ENCODE results near the gene GCC2. TPM values are rescaled to one million over a fixed set of nuclear protein-coding genes. Genes with fewer than 3 reads are reported as not detected.

Gene GCC2
- total and polyA plus RNA-seq, 2 of the 13 experiments (the other 11 are each of a cell fraction or from before 2014, with no cell fraction given) = 17.6 to 22.5 TPM

DNA sequence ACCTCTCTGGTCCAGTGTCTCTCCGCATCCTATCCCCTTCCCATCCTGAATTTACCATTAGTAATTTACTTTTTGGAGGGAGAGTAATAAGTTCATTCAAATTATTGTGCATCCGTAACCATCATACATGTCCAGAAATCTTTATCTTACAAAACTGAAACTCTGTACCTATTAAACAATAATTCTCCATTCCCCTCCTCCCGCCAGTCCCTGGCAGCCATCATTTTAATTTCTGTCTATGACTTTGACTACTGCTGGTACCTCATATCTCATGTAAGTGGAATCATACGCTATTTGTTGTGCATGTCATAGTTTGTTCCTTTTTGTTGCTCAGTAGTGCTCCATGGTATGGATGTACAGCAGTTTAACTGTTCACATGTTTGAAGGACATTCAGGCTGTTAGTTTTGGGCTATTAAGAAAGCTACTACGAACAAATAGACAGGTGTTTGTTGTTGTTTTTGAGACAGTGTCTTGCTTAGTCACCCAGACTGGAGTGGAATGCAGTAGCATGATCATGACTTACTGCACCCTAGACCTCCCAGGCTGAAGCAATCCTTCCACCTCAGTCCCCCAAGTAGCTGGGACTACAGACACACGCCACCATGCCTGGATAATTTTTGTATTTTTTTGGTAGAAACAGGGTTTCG is 87.3 kb downstream of the GCC2 start (continued):
- no peak for TF ChIP-seq ZNF550 (CRISPR knock-in tag; IDR thresholded peaks at IDR 0.05; ENCODE audit: borderline replicate concordance)
- no peak for TF ChIP-seq NFKBIZ (CRISPR knock-in tag; IDR thresholded peaks at IDR 0.05)
- TF ChIP-seq, protein P1, sequence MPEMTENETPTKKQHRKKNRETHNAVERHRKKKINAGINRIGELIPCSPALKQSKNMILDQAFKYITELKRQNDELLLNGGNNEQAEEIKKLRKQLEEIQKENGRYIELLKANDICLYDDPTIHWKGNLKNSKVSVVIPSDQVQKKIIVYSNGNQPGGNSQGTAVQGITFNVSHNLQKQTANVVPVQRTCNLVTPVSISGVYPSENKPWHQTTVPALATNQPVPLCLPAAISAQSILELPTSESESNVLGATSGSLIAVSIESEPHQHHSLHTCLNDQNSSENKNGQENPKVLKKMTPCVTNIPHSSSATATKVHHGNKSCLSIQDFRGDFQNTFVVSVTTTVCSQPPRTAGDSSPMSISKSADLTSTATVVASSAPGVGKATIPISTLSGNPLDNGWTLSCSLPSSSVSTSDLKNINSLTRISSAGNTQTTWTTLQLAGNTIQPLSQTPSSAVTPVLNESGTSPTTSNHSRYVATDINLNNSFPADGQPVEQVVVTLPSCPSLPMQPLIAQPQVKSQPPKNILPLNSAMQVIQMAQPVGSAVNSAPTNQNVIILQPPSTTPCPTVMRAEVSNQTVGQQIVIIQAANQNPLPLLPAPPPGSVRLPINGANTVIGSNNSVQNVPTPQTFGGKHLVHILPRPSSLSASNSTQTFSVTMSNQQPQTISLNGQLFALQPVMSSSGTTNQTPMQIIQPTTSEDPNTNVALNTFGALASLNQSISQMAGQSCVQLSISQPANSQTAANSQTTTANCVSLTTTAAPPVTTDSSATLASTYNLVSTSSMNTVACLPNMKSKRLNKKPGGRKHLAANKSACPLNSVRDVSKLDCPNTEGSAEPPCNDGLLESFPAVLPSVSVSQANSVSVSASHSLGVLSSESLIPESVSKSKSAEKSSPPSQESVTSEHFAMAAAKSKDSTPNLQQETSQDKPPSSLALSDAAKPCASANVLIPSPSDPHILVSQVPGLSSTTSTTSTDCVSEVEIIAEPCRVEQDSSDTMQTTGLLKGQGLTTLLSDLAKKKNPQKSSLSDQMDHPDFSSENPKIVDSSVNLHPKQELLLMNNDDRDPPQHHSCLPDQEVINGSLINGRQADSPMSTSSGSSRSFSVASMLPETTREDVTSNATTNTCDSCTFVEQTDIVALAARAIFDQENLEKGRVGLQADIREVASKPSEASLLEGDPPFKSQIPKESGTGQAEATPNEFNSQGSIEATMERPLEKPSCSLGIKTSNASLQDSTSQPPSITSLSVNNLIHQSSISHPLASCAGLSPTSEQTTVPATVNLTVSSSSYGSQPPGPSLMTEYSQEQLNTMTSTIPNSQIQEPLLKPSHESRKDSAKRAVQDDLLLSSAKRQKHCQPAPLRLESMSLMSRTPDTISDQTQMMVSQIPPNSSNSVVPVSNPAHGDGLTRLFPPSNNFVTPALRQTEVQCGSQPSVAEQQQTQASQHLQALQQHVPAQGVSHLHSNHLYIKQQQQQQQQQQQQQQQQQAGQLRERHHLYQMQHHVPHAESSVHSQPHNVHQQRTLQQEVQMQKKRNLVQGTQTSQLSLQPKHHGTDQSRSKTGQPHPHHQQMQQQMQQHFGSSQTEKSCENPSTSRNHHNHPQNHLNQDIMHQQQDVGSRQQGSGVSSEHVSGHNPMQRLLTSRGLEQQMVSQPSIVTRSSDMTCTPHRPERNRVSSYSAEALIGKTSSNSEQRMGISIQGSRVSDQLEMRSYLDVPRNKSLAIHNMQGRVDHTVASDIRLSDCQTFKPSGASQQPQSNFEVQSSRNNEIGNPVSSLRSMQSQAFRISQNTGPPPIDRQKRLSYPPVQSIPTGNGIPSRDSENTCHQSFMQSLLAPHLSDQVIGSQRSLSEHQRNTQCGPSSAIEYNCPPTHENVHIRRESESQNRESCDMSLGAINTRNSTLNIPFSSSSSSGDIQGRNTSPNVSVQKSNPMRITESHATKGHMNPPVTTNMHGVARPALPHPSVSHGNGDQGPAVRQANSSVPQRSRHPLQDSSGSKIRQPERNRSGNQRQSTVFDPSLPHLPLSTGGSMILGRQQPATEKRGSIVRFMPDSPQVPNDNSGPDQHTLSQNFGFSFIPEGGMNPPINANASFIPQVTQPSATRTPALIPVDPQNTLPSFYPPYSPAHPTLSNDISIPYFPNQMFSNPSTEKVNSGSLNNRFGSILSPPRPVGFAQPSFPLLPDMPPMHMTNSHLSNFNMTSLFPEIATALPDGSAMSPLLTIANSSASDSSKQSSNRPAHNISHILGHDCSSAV (CRISPR knock-in tag; IDR thresholded peaks at IDR 0.05; ENCODE audit: borderline replicate concordance) = no peak
- TF ChIP-seq, protein P2, sequence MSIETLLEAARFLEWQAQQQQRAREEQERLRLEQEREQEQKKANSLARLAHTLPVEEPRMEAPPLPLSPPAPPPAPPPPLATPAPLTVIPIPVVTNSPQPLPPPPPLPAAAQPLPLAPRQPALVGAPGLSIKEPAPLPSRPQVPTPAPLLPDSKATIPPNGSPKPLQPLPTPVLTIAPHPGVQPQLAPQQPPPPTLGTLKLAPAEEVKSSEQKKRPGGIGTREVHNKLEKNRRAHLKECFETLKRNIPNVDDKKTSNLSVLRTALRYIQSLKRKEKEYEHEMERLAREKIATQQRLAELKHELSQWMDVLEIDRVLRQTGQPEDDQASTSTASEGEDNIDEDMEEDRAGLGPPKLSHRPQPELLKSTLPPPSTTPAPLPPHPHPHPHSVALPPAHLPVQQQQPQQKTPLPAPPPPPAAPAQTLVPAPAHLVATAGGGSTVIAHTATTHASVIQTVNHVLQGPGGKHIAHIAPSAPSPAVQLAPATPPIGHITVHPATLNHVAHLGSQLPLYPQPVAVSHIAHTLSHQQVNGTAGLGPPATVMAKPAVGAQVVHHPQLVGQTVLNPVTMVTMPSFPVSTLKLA (IDR thresholded peaks at IDR 0.05) = no peak
- peak; percentile 28; the same call in 1 of the 2 replicates for TF ChIP-seq GATAD2A (CRISPR knock-in tag; IDR thresholded peaks at IDR 0.05)
- TF ChIP-seq TGIF2 (CRISPR knock-in tag; IDR thresholded peaks at IDR 0.05) = no peak
- TF ChIP-seq SOX6 (IDR thresholded peaks at IDR 0.05) = no peak
- no peak for TF ChIP-seq SOX6 (CRISPR knock-in tag; IDR thresholded peaks at IDR 0.05)
- no peak for TF ChIP-seq ZNF547 (CRISPR knock-in tag; IDR thresholded peaks at IDR 0.05)
- TF ChIP-seq CEBPG (CRISPR knock-in tag; IDR thresholded peaks at IDR 0.05) = peak; percentile 32; the same call in 1 of the 2 replicates
- no peak for TF ChIP-seq ZC3H13 (CRISPR knock-in tag; IDR thresholded peaks at IDR 0.05)
- peak; percentile 71 for TF ChIP-seq TEAD3 (CRISPR knock-in tag; optimal IDR thresholded peaks at IDR 0.05; ENCODE audit: borderline replicate concordance)
- TF ChIP-seq, protein P3, sequence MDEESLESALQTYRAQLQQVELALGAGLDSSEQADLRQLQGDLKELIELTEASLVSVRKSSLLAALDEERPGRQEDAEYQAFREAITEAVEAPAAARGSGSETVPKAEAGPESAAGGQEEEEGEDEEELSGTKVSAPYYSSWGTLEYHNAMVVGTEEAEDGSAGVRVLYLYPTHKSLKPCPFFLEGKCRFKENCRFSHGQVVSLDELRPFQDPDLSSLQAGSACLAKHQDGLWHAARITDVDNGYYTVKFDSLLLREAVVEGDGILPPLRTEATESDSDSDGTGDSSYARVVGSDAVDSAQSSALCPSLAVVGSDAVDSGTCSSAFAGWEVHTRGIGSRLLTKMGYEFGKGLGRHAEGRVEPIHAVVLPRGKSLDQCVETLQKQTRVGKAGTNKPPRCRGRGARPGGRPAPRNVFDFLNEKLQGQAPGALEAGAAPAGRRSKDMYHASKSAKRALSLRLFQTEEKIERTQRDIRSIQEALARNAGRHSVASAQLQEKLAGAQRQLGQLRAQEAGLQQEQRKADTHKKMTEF (CRISPR knock-in tag; IDR thresholded peaks at IDR 0.05) = 0 out of 2 replicates have a peak, but pooled peaks have one; percentile 19
- TF ChIP-seq, protein P4, sequence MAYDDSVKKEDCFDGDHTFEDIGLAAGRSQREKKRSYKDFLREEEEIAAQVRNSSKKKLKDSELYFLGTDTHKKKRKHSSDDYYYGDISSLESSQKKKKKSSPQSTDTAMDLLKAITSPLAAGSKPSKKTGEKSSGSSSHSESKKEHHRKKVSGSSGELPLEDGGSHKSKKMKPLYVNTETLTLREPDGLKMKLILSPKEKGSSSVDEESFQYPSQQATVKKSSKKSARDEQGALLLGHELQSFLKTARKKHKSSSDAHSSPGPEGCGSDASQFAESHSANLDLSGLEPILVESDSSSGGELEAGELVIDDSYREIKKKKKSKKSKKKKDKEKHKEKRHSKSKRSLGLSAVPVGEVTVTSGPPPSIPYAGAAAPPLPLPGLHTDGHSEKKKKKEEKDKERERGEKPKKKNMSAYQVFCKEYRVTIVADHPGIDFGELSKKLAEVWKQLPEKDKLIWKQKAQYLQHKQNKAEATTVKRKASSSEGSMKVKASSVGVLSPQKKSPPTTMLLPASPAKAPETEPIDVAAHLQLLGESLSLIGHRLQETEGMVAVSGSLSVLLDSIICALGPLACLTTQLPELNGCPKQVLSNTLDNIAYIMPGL (CRISPR knock-in tag; IDR thresholded peaks at IDR 0.05; ENCODE audit: borderline replicate concordance in 1 of 2, low read depth in 1 of 2) = 0 out of 4 replicates have a peak, but pooled peaks of 1 of the 2 experiments have one; percentile 20
- no peak for TF ChIP-seq RNF2 (conservative IDR thresholded peaks at IDR 0.05; ENCODE audit: low read depth)
- no peak for TF ChIP-seq MED1 (CRISPR knock-in tag; IDR thresholded peaks at IDR 0.05)
- TF ChIP-seq SKI (IDR thresholded peaks at IDR 0.05; ENCODE audit: partially characterized antibody) = peak; percentile 14
